AG09319 (cell line): ENCODE measurements around the gene UBE2A.

ENCODE experiments used
- DNase-seq: peaks from one replicate; pipeline ENCODE4 v3.0.0-alpha.2; 2010; ENCODE audit warnings: low read depth; ENCODE audit errors: extremely low read depth
- TF ChIP-seq, protein P1 (sequence below): IDR thresholded peaks from 2 replicates; pipeline ENCODE4 v1.5.1; 2011; ENCODE audit warnings: low read depth, mild to moderate bottlenecking, inconsistent platforms, low read length, moderate library complexity

UBE2A gene

DNA sequence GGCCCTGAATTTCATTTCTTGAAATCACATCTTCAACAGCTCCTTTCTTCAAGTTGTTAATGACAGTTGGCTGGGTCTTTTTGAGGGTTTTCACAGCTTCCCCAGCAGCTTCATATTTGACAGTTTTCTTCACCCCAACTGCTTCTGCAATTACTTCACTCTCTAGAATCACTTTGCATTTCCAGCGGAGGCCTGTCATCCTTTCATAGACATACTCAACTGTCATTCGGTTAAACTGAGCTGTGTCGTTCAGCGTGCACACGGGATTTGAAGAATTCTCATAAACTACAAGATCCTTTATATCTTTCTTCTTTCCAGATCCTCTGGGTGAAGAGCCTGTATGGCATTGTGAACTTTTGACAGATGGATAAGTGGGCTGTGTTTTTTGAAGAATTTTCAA is 15.4 kb downstream of the UBE2A start:
- DNase-seq: no peak

GRCh38 chrX:119602701-119603255 is 28.4 kb downstream of the UBE2A start:
- TF ChIP-seq, protein P1, sequence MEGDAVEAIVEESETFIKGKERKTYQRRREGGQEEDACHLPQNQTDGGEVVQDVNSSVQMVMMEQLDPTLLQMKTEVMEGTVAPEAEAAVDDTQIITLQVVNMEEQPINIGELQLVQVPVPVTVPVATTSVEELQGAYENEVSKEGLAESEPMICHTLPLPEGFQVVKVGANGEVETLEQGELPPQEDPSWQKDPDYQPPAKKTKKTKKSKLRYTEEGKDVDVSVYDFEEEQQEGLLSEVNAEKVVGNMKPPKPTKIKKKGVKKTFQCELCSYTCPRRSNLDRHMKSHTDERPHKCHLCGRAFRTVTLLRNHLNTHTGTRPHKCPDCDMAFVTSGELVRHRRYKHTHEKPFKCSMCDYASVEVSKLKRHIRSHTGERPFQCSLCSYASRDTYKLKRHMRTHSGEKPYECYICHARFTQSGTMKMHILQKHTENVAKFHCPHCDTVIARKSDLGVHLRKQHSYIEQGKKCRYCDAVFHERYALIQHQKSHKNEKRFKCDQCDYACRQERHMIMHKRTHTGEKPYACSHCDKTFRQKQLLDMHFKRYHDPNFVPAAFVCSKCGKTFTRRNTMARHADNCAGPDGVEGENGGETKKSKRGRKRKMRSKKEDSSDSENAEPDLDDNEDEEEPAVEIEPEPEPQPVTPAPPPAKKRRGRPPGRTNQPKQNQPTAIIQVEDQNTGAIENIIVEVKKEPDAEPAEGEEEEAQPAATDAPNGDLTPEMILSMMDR: no peak
- no peak for DNase-seq

More for the DNA sequence above, 15.4 kb downstream of the UBE2A start:
- TF ChIP-seq, protein P1: no peak

- DNase-seq: no peak
- TF ChIP-seq, protein P1: no peak
Measured at GRCh38 chrX:119604766-119605463, 30.6 kb downstream of the UBE2A start.

GRCh38 chrX:119605464-119606279 is 31.3 kb downstream of the UBE2A start:
- TF ChIP-seq, protein P1: no peak
- DNase-seq: no peak

DNA sequence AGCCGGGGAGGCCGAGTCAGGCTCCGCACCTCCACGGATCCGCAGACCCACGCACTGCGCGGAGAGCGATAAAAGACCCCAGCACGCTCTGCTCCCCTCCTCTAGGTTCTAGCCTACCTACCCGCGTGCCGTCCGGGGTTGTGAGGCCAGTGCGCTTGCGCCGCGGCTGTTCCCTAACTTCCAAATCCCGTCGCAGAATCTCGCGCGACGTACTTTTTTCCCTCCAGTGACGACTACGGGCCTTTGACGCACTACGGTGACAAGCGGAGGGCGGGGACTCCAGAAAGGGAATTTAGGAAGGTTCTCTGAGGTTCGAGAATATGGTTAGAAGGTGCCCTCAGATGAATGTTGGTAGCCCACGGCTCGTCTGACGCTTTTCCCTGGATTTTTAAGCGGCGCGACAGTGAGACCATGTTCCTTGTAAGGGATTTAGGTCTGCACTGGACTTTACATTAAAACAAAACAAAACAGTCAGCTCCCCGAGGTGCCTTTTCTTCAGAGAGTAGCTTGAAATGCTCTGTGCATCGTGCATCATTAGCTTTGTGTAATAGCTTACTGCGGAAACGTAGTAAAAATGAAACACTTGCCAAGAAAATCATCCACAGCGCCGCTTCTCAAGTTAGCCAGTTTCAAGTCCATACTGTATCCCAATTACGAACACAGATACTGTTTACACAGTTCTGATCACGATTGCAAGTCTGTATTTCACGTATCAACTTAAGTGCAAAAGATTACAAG is 32.1 kb downstream of the UBE2A start, which contains the start of gene NKRF:
TSS of gene NKRF (minus strand) at position 145 of the 738 bp plus-strand sequence.
- peak; percentile 72 for DNase-seq
- TF ChIP-seq, protein P1: no peak

GRCh38 chrX:119607018-119607389 is 32.6 kb downstream of the UBE2A start:
- TF ChIP-seq, protein P1: no peak
- no peak for DNase-seq
